ENCODE results near the gene FAM184B.
"Not testable (repeated sequence)": the region's sequence is repeated elsewhere in the genome, so short reads cannot be mapped to it uniquely, and the experiment has no call there.

The FAM184B gene

DNA sequence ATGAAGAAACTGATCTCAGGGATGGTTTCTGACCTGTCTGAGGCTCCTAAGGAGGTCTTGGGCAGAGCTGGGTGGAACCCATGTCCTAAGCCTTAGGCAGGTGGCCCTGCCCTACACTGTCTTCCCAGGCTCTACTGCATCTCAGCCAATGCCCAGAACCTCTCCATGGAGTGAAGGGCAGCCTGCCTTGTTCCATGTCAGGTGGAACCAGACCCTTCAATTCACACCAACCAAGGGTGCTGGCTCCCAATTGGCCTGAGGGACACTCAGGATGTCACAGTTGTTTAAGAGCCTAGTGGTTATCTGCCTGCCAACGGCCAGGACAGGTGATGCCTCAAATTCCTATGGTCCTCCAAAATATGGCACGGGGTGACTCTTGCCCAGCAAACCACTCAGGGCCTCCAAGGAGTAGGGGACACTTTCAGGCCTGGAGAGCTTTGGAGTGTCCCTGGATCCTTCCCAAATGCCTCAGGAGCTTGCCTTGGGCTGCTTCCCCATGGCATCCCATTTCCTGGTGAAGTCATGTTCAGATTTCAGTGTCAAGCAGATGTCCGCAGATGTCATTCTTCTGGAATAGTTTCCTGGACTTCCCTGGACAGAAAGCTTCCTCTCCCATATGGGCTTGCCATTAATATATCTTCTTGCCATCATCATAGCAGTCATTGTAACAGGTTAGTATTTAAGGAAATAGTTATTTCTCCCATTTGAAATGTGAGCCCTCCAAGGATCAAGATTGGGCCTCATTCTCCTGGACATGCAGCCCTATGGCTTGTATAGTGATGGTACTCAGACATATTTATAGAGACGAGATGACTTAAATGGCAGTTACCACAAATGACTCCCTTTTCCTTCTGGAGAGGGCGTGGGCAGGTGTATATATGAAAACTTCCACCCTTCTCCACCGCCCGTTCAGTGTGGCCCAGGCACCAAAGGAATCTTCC lies 99.9 kb downstream of the FAM184B start:
- no peak for DNase-seq (ENCODE audit: low spot score)

DNA sequence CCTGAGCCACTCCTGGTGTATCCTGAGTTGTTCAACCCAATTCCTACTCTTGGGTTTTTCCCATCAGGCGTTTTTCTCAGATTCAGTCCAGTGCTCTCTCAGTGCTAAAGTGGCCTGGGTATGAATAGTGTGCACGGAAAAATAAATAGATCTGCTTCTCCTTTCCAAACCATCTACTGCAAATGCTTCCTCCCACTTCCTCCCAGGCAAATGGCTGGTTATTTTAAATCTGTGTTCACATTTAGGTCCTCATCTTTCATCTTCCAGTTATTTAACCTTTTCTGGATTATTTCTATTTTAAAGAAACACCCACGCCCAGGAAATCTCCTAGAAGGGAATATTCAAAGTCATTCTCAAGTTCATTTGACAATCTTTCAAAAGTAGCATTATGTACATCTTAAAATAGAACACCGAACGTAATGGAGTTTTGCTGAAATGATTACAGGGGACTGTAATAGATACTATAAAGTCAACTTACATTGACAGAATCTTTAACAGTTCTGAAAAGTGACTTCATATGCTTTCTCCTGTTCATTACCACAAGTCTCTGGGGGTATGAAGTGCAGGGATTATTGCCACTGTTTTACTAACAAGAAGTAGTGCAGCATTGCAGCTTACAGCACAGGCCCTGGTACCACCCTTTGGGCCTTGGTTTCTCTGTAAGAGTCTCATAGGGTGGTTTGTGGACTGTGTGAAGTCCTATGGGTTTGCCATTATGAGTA lies 100.7 kb downstream of the FAM184B start:
- no peak for DNase-seq (ENCODE audit: low spot score)

DNA sequence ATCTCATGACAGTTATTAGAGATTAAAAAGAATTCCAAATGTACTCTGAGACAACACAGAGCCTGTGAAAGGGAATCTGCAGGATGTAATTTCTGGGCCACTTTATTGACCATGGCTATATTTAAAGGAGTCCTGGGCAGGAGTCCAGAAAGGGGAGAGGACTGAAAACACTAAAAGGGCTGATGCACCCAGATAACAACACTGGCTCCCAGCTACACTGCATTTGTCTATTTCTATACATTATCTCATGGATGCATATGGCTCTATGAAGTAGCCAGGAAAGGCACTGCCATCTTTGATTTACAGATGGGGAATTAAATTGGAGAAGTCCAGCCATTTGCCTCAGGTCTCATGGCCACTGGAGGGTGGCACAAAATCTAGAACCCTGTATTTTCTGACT lies 111.0 kb downstream of the FAM184B start:
- no peak for DNase-seq (ENCODE audit: low spot score)

DNA sequence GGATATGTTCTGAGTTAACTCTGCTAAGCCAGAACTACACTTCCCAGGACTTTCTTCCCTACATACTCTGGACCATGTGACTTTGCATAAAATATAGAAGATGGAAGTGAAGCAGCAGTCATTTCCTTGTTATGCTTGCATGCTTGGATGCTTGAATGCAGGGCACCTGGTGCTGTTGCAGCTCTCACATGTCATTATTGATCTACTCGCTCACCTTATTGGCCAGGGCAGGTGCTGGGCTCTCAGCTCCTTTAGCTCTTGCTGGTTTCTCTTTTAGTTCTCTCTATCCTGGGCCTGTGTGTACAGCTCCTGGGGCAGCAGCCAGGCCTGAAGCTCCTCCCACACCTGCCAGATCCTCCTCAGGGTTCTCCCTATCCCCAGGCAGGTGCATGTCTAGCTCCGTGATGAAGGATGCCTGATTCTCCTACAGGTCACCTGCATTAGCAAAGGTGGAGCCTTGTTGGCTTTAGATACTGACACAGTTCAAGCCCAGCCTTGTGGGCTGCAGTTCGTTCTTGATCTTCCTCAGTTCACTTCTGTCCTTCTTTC lies 113.7 kb downstream of the FAM184B start:
- no peak for DNase-seq (ENCODE audit: low spot score)

DNA sequence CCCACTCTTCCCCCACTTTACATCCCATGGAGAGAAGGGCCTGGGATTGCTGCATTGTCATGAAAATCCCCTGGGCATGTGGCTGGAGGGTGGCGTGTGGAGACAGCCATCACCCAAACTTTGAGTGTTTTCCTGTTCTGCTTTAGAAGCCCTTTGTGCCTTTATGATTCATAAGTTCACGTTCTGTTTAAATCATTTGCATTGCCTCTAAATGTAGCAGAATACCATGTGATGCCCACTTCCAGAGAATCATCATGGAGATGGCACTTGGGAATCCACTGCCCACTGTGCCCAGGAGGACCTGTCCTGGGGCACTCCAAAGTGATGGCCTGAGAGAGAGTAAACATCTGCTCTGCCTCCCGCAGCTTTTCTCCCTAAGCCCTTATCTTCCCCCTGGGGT lies 114.2 kb downstream of the FAM184B start:
- no peak for DNase-seq (ENCODE audit: low spot score)

DNA sequence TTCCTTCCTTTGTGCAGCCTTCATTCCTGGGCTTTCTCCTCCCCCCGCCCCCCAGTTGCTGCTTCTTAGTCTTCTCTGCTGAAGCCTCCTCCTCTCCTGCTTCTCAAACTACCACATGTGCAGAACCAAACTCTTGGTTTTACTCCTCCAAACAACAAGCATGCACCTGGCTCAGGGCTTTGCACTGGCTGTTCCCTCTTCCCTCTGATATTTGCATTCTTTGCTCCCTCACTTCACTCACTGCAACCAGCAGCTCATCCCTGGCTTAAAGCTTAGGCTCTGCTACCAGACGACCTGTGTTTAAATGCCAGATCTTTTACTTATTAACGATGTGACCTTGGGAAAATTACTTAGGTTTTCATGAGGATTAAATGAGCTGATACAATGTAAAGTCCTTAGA lies 115.6 kb downstream of the FAM184B start:
- no peak for DNase-seq (ENCODE audit: low spot score)

DNA sequence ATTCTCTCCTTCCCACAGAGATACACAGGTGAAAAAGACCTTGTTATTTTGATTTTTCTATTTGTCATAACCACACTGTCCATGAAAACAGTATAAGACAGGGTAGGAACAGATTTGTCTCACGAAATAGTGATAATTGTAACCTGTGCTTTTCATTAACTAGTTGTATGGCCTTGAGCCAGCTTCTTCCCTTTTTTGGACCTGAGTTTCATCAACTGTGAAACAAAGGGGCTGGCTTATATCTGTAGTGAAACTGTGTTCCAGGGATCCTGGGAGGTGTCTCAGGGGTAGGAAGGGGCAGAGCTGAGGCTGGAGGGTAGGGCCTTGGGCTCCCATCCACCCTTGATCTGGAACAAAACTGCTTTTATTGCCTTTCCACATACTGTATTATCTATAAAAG lies 116.1 kb downstream of the FAM184B start:
- no peak for DNase-seq (ENCODE audit: low spot score)

DNA sequence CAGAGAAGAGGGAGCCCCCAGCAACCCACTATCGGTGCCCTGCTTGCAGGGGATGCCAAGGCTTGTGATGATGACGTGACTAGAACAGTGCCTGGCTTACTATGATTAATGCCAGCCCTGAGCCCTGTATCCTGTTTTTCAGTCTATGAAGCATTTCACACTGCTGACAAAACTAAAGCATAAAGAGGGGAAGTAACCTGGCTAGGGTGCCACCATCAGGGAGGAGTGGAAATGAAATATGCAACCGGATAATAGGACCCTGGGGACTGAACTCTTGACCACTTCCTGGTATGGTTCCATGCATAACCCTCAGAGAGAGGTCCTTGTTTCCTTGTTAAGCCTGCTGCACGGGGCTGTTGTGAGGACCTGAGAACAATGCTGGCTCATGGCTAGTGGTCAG lies 116.7 kb downstream of the FAM184B start:
- DNase-seq (ENCODE audit: low spot score): no peak

DNA sequence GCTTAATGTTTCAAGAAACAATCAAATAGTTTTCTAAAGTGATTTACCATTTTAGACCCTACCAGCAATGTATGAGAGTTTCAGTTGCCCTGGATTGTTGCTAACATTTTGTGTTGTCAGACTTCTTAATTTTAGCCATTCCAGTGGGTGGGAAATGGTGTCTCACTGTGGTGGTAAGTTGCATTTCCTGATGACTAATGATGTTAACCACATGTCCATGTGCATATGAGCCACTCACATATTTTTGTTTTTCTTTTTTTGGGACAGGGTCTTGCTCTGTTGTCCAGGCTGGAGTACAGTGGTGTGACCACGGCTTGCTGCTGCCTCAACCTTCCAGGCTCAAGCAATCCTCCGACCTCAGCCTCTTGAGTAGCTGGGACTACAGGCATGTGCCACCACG lies 118.7 kb downstream of the FAM184B start:
- DNase-seq (ENCODE audit: low spot score): no peak

DNA sequence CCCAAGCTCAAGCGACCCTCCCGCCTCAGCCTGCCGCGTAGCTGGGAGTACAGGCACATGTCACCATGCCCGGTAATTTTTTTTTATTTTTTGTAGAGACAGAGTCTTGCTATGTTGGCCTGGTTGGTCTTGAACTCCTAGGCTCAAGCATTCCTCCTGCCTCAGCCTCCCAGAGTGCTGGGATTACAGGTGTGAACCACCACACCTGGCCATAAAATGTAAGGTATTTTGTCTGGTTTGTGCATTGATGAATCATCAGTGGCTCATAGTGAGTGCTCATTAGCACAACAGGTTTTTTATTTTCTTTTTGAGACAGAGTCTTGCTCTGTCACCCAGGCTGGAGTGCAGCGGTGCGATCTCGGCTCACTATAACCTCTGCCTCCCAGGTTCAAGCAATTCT lies 122.2 kb downstream of the FAM184B start:
- not testable (repeated sequence) for DNase-seq (ENCODE audit: low spot score)

DNA sequence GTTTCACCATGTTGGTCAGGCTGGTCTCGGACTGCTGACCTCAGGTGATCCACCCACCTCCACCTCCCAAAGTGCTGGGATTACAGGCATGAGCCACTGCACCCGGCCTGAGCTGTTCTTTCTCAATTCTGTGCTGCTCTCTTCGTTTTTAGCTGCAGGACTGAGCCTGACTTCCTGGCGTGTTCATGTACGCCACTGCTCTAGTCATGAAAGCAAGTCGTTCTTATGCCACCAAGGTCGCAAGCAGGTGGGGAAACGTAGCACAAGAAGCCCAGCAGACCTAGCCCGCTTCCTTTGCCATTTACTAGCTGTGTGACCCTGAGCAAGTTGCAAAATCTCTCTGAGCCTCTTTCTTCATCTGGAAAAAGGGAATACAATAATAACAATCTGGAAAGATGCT lies 123.6 kb downstream of the FAM184B start:
- DNase-seq (ENCODE audit: low spot score): no peak

DNA sequence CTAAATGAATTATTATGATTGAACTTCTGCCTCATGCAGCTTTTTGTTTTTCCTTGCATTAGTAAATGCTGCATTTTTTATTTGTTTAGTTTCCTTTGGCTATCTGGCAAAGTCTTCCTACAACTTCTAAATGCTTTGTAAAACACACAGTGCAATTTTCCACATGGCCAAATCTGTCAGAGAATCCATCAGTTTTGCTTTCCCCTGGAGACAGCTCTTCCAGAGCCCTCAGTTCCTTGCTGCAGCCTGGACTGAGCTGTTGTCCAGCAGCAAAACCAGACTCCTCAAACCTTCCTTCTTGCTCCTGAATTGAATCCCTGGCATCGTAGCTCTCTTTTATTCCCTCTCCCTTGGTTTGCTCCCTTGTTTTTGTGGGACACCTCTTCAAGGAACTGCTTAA lies 124.3 kb downstream of the FAM184B start:
- DNase-seq (ENCODE audit: low spot score): no peak

DNA sequence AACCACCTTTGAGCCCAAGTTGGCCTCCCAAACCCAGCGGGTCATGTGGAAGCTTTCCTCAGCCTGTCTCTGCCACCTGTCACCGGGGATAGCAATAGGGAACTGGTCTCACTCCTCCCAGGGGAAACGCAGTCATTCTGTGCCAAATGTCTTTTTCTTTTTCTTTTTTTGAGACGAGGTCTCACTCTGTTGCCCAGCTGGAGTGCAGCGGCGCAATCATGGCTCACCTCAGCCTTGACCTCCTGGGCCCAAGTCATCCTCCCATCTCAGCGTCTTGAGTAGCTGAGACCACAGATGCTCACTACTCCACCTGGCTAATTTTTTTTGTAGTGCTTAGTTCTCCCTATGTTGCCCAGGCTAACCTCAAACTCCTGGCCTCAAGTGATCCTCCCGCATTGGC lies 126.7 kb downstream of the FAM184B start:
- DNase-seq (ENCODE audit: low spot score): no peak

DNA sequence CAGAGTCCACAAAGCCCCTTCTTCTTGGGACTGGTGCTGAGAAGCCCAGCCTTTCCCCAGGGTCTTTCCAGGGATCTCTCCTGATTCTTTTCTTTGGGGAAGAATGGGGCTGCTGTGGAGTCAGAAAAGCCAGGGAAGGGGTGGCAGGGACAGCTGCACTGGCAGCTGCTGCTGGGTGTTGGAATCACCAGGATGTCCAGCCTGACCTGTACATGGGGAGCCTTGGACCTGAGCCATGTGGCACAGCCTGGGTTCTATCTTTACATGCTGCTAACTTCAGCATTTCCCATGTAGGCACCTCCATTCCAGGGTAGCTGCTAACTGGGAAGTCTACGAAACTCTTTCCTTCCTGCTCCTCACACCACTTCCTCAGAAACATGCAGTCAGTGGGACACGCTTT lies 131.0 kb downstream of the FAM184B start:
- no peak for DNase-seq (ENCODE audit: low spot score)

DNA sequence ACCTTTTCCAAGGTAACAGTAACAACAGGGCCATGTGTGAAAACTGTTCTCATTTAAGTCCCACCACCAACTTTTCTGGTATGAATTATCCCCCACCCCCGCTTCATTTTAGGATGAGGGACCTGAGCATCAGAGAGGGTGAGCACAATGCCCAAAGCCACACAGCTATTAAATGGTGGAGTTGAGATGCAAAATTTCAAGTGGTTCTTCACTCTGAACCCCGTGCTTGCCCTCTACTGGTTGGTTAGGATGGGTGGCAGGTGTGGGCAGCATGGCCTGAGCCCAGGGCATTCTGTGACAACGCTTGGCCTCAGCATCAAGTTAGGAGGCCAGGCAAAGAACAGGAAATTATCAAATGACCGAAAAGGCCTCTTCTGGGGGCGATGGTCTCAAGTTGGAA lies 133.5 kb downstream of the FAM184B start:
- no peak for DNase-seq (ENCODE audit: low spot score)

DNA sequence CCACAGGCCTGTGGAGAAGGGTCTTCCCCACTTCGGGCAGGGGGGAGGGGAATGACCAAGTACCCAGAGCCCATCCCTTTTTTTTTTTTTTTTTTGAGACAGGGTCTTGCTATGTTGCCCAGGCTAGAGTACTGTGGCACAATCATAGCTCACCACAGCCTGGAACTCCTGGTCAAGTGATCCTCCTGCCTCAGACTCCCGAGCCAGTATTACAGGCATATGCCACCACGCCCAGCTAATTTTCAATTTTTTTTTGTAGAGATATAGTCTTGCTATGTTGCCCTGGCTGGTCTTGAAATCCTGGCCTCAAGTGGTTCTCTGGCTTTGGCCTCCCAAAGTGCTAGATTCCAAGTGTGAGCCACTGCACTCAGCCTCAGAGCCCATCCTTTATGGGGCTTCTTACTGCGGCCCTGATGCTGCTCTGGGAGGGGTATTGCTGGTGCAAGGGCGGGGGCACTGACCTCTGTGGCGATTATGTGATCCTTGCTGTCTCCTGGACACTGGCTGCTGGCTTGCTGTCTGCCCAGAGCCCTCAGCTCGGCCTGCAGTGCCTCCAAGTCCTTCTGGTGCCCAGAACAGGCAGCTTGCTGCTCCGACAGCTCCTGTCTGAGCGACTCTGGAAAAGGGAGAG lies 134.1 kb downstream of the FAM184B start:
- DNase-seq (ENCODE audit: low spot score): no peak

DNA sequence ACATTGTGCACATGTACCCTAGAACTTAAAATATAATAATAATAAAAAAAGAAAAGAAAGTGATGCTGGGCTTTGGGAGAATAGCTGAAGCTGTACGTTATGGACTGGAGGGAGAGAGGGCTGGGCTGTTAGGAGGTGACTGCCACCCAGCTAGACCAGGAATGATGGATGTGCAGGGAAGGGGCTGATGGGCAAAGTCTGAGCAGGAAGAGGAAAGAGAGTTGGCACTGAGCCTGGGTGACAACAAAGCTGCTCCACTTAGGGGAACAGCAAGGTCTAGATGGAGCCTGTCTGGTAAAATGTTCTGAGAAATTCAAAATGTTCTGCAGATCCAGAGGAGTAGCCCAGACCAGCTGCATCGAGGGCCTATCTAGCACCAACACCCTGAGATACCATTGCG lies 134.7 kb downstream of the FAM184B start:
- DNase-seq (ENCODE audit: low spot score): no peak

DNA sequence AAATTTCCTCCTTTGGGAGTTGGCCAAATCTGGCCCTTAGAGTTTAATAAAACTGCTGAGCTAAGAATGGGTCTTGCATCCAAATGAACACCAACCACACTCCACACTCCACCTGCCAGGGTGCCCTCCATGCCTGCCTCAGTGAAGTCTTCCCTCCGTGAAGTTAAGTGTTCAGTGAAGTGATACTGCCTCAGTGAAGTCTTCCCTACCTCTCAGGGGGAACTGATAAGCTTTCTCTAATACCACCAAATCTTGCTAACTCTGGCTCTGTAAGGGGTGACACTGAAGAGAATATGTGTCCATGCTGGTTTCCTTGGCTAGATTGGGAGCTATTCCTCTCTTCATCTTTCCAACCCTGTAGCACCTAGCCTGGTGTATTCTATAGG lies 139.0 kb downstream of the FAM184B start:
- no peak for DNase-seq (ENCODE audit: low spot score)

DNA sequence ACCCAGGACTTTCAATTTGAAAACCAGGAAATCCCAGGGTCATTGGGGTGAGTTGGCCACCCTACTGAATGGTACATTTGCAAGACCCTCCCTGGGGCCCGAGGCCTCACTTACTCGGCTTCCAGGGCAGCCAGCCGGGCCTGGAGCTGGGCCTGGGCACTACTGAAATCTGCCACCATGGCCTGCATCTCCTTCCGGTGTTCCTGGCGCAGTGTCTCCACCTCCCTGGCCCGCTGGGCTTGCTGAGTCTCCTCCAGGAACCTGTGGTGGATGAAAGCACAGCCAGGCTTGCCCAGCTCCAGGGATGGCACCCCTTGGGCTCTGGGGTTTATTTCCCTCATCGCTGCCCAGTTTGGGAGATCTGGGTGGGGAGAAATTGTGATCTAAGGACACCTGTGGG lies 142.3 kb downstream of the FAM184B start:
- DNase-seq (ENCODE audit: low spot score): no peak

DNA sequence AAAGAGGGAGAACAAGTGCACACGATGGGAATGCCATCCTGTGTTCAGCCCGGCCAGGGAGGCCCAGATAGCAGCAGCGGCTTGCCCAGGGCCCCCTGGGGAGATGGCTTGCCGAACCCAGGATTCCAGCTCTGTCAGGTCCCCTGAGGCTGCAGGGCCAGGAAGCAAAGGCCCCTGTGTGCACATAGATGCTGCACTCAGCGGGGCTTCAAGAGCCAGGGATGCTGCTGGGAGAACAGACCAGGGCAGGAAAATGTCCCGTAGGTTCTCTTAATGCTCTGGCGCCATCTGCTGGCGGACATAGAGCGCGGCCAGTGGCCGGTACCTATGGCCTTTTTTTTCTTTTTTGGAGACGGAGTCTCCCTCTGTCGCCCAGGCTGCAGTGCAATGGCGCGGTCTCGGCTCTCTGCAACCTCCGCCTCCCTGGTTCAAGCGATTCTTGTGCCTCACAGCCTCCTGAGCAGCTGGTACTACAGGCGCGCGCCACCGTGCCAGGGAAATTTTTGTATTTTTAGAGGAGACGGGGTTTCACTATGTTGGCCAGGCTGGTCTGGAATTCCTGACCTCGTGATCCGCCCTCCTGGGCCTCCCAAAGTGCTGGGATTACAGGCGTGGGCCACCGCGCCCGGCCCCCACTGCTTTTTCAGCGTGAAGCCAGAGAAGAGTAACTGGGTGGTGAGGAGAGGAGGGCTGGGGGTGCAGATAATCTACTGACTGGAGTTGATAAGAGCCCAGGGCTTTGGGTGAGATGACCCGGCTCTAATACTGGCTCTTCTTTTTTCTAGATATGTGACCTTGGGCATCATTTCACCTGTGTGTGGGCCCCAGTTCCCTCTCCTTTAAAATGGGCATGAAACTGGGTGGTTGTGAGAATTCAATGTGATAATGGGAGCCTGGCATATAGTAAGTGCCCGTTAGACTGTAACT lies 144.5 kb downstream of the FAM184B start:
- DNase-seq (ENCODE audit: low spot score): peak; percentile 49

DNA sequence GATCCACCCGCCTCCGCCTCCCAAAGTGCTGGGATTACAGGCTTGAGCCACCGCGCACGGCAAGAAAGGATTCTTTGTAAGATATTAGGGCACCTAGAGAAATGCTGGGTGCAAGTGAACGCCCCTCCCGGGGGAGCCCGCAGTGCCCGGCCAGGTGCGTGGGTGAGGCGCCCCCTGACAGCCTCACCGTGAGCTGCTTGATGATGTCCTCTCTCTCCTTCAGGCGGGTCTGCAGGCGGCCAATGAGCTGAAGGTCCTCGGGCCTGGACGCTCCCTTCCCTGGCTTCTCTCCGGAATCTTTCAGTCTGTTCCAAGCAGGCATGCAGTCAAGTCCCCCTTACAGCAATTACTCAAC lies 145.1 kb downstream of the FAM184B start:
- DNase-seq (ENCODE audit: low spot score): no peak

DNA sequence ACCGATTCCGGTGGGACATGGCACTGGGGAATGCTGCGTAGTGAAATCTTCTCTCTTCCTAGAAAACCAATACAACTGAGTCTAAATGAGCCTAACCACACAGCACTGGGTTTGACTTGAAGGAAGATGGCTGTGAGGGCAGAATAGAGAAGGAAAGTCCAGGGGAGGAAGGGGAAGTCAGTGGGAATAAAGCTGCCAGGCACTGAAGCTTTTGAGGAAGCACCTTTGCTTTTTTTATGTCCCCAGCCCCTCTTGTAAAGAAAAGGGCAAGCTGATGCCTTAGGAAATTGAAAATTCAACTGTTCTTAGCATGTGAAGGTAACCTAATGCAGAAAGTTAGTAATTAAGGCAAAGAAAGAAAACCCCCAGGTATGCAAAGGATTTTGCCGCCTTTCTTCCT lies 146.4 kb downstream of the FAM184B start:
- DNase-seq (ENCODE audit: low spot score): no peak
